Measurements from ENCODE around the gene ABCC2.
A peak's percentile ranks its signal among the peaks of the same experiment; 100 is the strongest.

Gene ABCC2

DNA sequence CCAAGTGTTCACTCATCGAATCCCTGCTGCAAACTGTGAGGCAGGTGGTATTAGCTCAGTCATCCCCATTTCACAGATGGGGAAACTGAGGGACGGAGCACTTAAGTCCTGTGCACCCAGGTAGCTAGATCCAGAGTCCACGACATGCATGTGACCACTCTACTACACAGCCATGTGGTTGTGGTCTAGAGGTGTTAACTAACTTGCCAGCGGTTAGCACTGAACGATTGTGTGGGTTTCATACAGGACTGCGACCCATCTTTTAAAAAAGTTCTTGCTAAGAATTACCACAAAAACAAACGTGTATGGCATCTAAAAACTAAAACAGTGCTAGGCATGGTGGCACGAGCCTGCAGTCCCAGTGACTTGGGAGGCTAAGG is 16.1 kb upstream of the ABCC2 start:
- no peaks in the 10 kb centered on the region for H3K79me2 ChIP-seq (ENCODE audit: low read length)
- no peak overlapping the region for H2AFZ ChIP-seq (ENCODE audit: low read depth, low read length)
- TF ChIP-seq EZH2phosphoT487 (IDR thresholded peaks at IDR 0.05; ENCODE audit: low read depth) = no peak
- TF ChIP-seq, protein P1, sequence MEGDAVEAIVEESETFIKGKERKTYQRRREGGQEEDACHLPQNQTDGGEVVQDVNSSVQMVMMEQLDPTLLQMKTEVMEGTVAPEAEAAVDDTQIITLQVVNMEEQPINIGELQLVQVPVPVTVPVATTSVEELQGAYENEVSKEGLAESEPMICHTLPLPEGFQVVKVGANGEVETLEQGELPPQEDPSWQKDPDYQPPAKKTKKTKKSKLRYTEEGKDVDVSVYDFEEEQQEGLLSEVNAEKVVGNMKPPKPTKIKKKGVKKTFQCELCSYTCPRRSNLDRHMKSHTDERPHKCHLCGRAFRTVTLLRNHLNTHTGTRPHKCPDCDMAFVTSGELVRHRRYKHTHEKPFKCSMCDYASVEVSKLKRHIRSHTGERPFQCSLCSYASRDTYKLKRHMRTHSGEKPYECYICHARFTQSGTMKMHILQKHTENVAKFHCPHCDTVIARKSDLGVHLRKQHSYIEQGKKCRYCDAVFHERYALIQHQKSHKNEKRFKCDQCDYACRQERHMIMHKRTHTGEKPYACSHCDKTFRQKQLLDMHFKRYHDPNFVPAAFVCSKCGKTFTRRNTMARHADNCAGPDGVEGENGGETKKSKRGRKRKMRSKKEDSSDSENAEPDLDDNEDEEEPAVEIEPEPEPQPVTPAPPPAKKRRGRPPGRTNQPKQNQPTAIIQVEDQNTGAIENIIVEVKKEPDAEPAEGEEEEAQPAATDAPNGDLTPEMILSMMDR (IDR thresholded peaks at IDR 0.05; ENCODE audit: low read depth, low read length) = no peak
- peak overlapping the region; percentile 46 for H3K27ac ChIP-seq (ENCODE audit: low read length)
- 0 out of 2 replicates have a peak overlapping the region, but pooled peaks have one; percentile 8 for H3K4me3 ChIP-seq (ENCODE audit: low read length)
- H3K27me3 ChIP-seq (ENCODE audit: low read depth, low read length) = no peaks in the 10 kb centered on the region
- H3K4me2 ChIP-seq (ENCODE audit: low read length) = peak overlapping the region; percentile 61
- H3K9ac ChIP-seq (ENCODE audit: low read length) = no peak overlapping the region
- H3K4me1 ChIP-seq (ENCODE audit: low read length) = peaks cover 22% of the 10 kb centered on the region
- H3K36me3 ChIP-seq (replicated peaks; ENCODE audit: low read depth, low read length) = no peaks in the 10 kb centered on the region
- no peaks in the 10 kb centered on the region for H4K20me1 ChIP-seq (ENCODE audit: insufficient read depth, low read length)
- H3K9me3 ChIP-seq (ENCODE audit: insufficient read depth, low read length) = no peaks in the 10 kb centered on the region

DNA sequence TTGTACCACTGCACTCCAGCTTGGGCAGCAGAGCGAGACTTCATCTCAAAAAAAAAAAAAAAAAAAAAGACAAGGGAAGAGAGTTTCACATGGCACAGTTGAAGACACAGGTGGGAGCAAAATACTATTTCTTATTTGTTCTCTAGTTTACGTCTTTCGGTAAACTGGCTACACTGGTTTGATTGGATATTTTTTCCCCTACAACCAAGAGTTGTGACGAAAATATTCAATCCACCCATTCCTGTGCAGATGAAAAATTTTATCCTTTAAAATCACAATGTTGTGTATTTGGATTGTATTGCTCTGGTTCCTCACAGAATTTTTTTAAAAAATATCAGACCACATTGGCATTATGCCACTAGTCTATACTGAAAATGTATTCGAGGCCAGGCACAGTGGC is 14.5 kb upstream of the ABCC2 start:
- Histone ChIP-seq H2AFZ (ENCODE audit: low read depth, low read length) (no peak overlapping the region), H4K20me1 (ENCODE audit: insufficient read depth, low read length) (no peaks in the 10 kb centered on the region), H3K4me3 (ENCODE audit: low read length) (no peak overlapping the region), H3K4me2 (ENCODE audit: low read length) (no peak overlapping the region), H3K36me3 (replicated peaks; ENCODE audit: low read depth, low read length) (no peaks in the 10 kb centered on the region), H3K27me3 (ENCODE audit: low read depth, low read length) (no peaks in the 10 kb centered on the region), H3K4me1 (ENCODE audit: low read length) (peaks cover 22% of the 10 kb centered on the region), H3K79me2 (ENCODE audit: low read length) (no peaks in the 10 kb centered on the region), H3K27ac (ENCODE audit: low read length) (no peak overlapping the region), H3K9me3 (ENCODE audit: insufficient read depth, low read length) (no peaks in the 10 kb centered on the region), H3K9ac (ENCODE audit: low read length) (no peak overlapping the region)
- TF ChIP-seq, protein P1 (IDR thresholded peaks at IDR 0.05; ENCODE audit: low read depth, low read length) = no peak
- TF ChIP-seq EZH2phosphoT487 (IDR thresholded peaks at IDR 0.05; ENCODE audit: low read depth) = no peak

DNA sequence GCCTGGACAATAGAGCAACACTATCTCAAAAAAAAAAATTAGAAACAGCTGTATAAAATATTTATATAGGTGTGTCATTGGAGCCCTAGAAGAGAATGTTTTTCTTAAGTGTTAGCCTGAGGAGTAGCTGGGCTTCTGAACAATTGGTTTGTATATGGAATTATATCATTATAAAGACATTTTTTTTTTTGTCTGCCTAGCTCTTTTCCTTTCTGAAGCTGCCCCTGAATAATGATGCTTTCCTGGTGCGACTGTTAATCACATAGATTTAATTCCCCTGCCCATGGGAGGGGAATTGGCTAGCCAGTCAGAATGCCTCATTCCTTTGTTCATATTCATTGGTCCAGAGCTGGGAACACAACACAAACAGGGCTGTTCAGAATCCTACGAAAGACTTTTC is 13.9 kb upstream of the ABCC2 start:
- Histone ChIP-seq H2AFZ (ENCODE audit: low read depth, low read length) (no peak overlapping the region), H3K27ac (ENCODE audit: low read length) (no peak overlapping the region), H3K4me1 (ENCODE audit: low read length) (peaks cover 22% of the 10 kb centered on the region), H3K9me3 (ENCODE audit: insufficient read depth, low read length) (no peaks in the 10 kb centered on the region), H3K36me3 (replicated peaks; ENCODE audit: low read depth, low read length) (no peaks in the 10 kb centered on the region), H3K9ac (ENCODE audit: low read length) (no peak overlapping the region), H3K4me3 (ENCODE audit: low read length) (no peak overlapping the region), H3K4me2 (ENCODE audit: low read length) (no peak overlapping the region), H3K27me3 (ENCODE audit: low read depth, low read length) (no peaks in the 10 kb centered on the region), H3K79me2 (ENCODE audit: low read length) (no peaks in the 10 kb centered on the region), H4K20me1 (ENCODE audit: insufficient read depth, low read length) (no peaks in the 10 kb centered on the region)
- TF ChIP-seq EZH2phosphoT487 (IDR thresholded peaks at IDR 0.05; ENCODE audit: low read depth) = no peak
- TF ChIP-seq, protein P1 (IDR thresholded peaks at IDR 0.05; ENCODE audit: low read depth, low read length) = no peak

DNA sequence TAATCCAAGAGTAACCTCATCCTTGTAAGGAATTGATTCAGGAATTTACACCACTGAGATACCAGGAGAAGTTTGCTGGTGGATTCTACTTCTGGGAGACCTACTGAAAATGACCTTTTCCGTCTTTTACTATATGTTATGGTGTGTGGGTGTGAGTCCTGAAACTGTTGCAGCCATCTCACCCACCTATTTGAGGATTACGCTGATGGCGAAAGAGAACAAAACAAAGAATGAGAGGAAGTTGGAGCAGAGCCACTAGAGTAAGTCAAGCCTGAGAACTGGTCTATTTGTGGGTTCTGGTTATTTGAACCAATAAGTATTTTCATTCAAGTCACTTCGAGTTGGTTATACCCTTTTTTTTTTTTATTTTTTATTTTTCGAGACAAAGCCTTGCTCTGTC is 12.7 kb upstream of the ABCC2 start:
- TF ChIP-seq EZH2phosphoT487 (IDR thresholded peaks at IDR 0.05; ENCODE audit: low read depth) = no peak
- TF ChIP-seq, protein P1 (IDR thresholded peaks at IDR 0.05; ENCODE audit: low read depth, low read length) = no peak
- H3K9ac ChIP-seq (ENCODE audit: low read length) = no peak overlapping the region
- no peak overlapping the region for H2AFZ ChIP-seq (ENCODE audit: low read depth, low read length)
- H4K20me1 ChIP-seq (ENCODE audit: insufficient read depth, low read length) = no peaks in the 10 kb centered on the region
- H3K4me2 ChIP-seq (ENCODE audit: low read length) = no peak overlapping the region
- peaks cover 17% of the 10 kb centered on the region for H3K4me1 ChIP-seq (ENCODE audit: low read length)
- H3K9me3 ChIP-seq (ENCODE audit: insufficient read depth, low read length) = no peaks in the 10 kb centered on the region
- no peak overlapping the region for H3K27ac ChIP-seq (ENCODE audit: low read length)
- no peaks in the 10 kb centered on the region for H3K79me2 ChIP-seq (ENCODE audit: low read length)
- no peak overlapping the region for H3K4me3 ChIP-seq (ENCODE audit: low read length)
- H3K36me3 ChIP-seq (replicated peaks; ENCODE audit: low read depth, low read length) = no peaks in the 10 kb centered on the region
- no peaks in the 10 kb centered on the region for H3K27me3 ChIP-seq (ENCODE audit: low read depth, low read length)

Data from OCI-LY3 (cell line).